CD4-positive, alpha-beta T cell treated with Interleukin-17A for 1 hour (primary cell): ENCODE results near the gene TATDN2.
A peak's percentile ranks its signal among the peaks of the same experiment; 100 is the strongest.
"Not testable (repeated sequence)": the region's sequence is repeated elsewhere in the genome, so short reads cannot be mapped to it uniquely, and the experiment has no call there.

Experiments used
- DNase-seq: peaks from one replicate; pipeline ENCODE4 v3.0.0-alpha.2; 2020

The TATDN2 gene

GRCh38 chr3:10292505-10293419, 44.5 kb downstream of the TATDN2 start, which contains the start of gene GHRL:
Gene GHRL (minus strand): TSS chr3:10292947. CDS start chr3:10290180, 2,767 bp downstream.
- DNase-seq, result peak; percentile 30

GRCh38 chr3:10294030-10294586, 45.8 kb downstream of the TATDN2 start:
- DNase-seq, result no peak

- DNase-seq, result not testable (repeated sequence)
These were observed 49.8 kb downstream of the TATDN2 start for GRCh38 chr3:10298064-10298463.

GRCh38 chr3:10299175-10299574, 50.9 kb downstream of the TATDN2 start:
- DNase-seq, result no peak

GRCh38 chr3:10299679-10300078, 51.4 kb downstream of the TATDN2 start:
- DNase-seq, result no peak

- DNase-seq, result no peak
These were observed 51.8 kb downstream of the TATDN2 start for GRCh38 chr3:10300087-10300486.

GRCh38 chr3:10303105-10303504, 54.8 kb downstream of the TATDN2 start:
- DNase-seq, result no peak

- no peak for DNase-seq
These were observed 55.5 kb downstream of the TATDN2 start for GRCh38 chr3:10303785-10304184.

GRCh38 chr3:10304905-10305304, 56.6 kb downstream of the TATDN2 start:
- DNase-seq, result no peak

- DNase-seq, result no peak
These were observed 57.2 kb downstream of the TATDN2 start for GRCh38 chr3:10305331-10305902.

GRCh38 chr3:10306156-10306555, 57.9 kb downstream of the TATDN2 start:
- DNase-seq, result no peak

GRCh38 chr3:10308678-10309077, 60.4 kb downstream of the TATDN2 start:
- DNase-seq, result no peak

- no peak for DNase-seq
These were observed 61.5 kb downstream of the TATDN2 start for GRCh38 chr3:10309736-10310135.

GRCh38 chr3:10310578-10310977, 62.3 kb downstream of the TATDN2 start:
- no peak for DNase-seq

GRCh38 chr3:10311710-10312109, 63.5 kb downstream of the TATDN2 start:
- no peak for DNase-seq

GRCh38 chr3:10312391-10312790, 64.1 kb downstream of the TATDN2 start:
- DNase-seq, result no peak

- no peak for DNase-seq
These were observed 64.6 kb downstream of the TATDN2 start for GRCh38 chr3:10312861-10313260.

GRCh38 chr3:10315101-10315500, 66.8 kb downstream of the TATDN2 start:
- no peak for DNase-seq

GRCh38 chr3:10315771-10316344, 67.6 kb downstream of the TATDN2 start:
- DNase-seq, result no peak

GRCh38 chr3:10317311-10317960, 69.2 kb downstream of the TATDN2 start:
- no peak for DNase-seq

GRCh38 chr3:10317961-10318350, 69.7 kb downstream of the TATDN2 start:
- no peak for DNase-seq

- no peak for DNase-seq
These were observed 71.0 kb downstream of the TATDN2 start for GRCh38 chr3:10319251-10319650.

- peak; percentile 11 for DNase-seq
These were observed 71.5 kb downstream of the TATDN2 start for GRCh38 chr3:10319804-10320203.
